Testis (tissue), 3 donors: ENCODE results near the gene LYPD4. TPM values are rescaled to one million over a fixed set of nuclear protein-coding genes. Genes with fewer than 3 reads are reported as not detected.

ENCODE experiments used
- DNase-seq: peaks from one replicate; pipeline ENCODE4 v3.0.0-alpha.2; 2019
- H3K27ac ChIP-seq, 2 donors: fragments of 200-600 bp; sonication (generic); one replicate each; pipeline ENCODE4 v1.5.1; 2019
- H3K27me3 ChIP-seq: fragments of 200-600 bp; sonication (generic); one replicate; pipeline ENCODE4 v1.5.1; 2019
- H3K36me3 ChIP-seq: fragments of 200-600 bp; sonication (generic); one replicate; pipeline ENCODE4 v1.5.1; 2017; ENCODE audit warnings: low read depth; ENCODE audit errors: missing control alignments
- H3K4me1 ChIP-seq: fragments of 200-600 bp; sonication (generic); one replicate; pipeline ENCODE4 v1.5.1; 2019
- H3K4me3 ChIP-seq, 2 donors: fragments of 200-600 bp; sonication (generic); one replicate each; pipeline ENCODE4 v1.5.1; 2017 to 2019
- H3K9me3 ChIP-seq: fragments of 200-600 bp; sonication (generic); one replicate; pipeline ENCODE4 v1.5.1; 2017
- CTCF ChIP-seq, 3 experiments: fragments of 450-650 bp in 2 of 3; fragments of 200-600 bp in 1 of 3; sonication (generic) in 1 of 3; IDR thresholded peaks; one replicate each; pipeline ENCODE4 v1.5.1; 2016 to 2019; ENCODE audit warnings: antibody characterized with exemption in 3 of 3, mild to moderate bottlenecking in 2 of 3, moderate library complexity in 1 of 3
- POLR2A ChIP-seq: fragments of 450-650 bp; IDR thresholded peaks from one replicate; pipeline ENCODE4 v1.6.1; 2017; ENCODE audit warnings: antibody characterized with exemption, mild to moderate bottlenecking, moderate library complexity
- whole genome bisulfite sequencing, 2 donors: methylation state at CpG; one replicate each; pipeline ENCODE4 v1.1.5; 2018; 5-methylcytosine and 5-hydroxymethylcytosine counted together
- intact Hi-C: fragments of 100-400 bp; cut with DNase I; formaldehyde crosslinking; loops from one replicate; pipeline ENCODE4 v1.15.1; 2023; ENCODE audit warnings: low total_unique reads
- polyA plus RNA-seq: library from polyadenylated mRNA; stranded (reverse); fragments of 350-450 nt; fragmentation: Illumina TruSeq; extraction: RNeasy Lipid Tissue Mini Kit (QIAGEN cat#74804); gene quantifications from one replicate; pipeline ENCODE4 v1.2.3, GENCODE V29; 2014; ENCODE audit warnings: low read depth, low replicate concordance; ENCODE audit not compliant: insufficient read depth
- total RNA-seq, 2 donors: library from RNA; depleted of rRNA; stranded (reverse); fragments of >200 nt; gene quantifications; one replicate each; pipeline ENCODE4 v1.2.3, GENCODE V29; 2016

The LYPD4 gene
- total and polyA plus RNA-seq, 3 donors from 2014 or later: 33.6 to 198 (median 68.4) TPM

DNA sequence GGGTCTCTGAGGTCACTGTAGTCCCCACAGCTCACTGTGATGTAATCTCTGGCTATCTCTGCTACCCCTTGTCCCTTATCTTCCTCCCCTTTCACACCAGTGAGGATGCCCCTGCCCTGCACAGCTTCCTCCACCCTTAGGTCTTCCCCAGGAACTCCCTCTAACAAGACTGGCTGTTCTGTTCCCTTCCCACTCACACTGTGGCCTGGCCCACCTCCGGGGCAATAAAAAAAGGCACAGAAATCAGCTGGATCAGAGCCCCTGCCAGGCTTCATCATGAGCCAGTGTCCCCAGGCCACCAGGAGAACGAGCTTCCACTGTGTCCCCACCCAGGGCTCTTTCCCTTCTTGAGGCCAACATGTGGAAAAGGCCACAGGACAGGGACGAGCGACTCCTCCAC is 43.5 kb downstream of the LYPD4 start:
- intact Hi-C loops: no loop called here
- no peak for DNase-seq
- no peak overlapping the region for H3K27ac ChIP-seq
- WGBS, 2 donors: 68 to 81% methylated on average over 4 of the region's 4 CpGs
- no peaks in the 10 kb centered on the region for H3K27me3 ChIP-seq
- no peaks in the 10 kb centered on the region for H3K4me1 ChIP-seq
- H3K9me3 ChIP-seq: no peaks in the 10 kb centered on the region
- no peaks in the 10 kb centered on the region for H3K36me3 ChIP-seq
- no peak overlapping the region for H3K4me3 ChIP-seq
- TF ChIP-seq POLR2A: no peak
- TF ChIP-seq CTCF (IDR thresholded peaks at IDR 0.05): no peak

- H3K27me3 ChIP-seq: no peaks in the 10 kb centered on the region
- no peaks in the 10 kb centered on the region for H3K4me1 ChIP-seq
- no peak overlapping the region for H3K27ac ChIP-seq
- no peaks in the 10 kb centered on the region for H3K36me3 ChIP-seq
- H3K9me3 ChIP-seq: no peaks in the 10 kb centered on the region
- no peak overlapping the region for H3K4me3 ChIP-seq
- intact Hi-C loops: no loop called here
- WGBS, 2 donors: 71 to 74% methylated on average over 9 of the region's 9 CpGs
- TF ChIP-seq CTCF (IDR thresholded peaks at IDR 0.05): no peak
- DNase-seq: no peak
Observed at GRCh38 chr19:41799444-41800000, 45.0 kb downstream of the LYPD4 start.

- Histone ChIP-seq H3K27ac (no peak overlapping the region), H3K36me3 (no peaks in the 10 kb centered on the region), H3K4me1 (no peaks in the 10 kb centered on the region), H3K4me3 (no peak overlapping the region), H3K9me3 (no peaks in the 10 kb centered on the region), H3K27me3 (no peaks in the 10 kb centered on the region)
- no peak for DNase-seq
- intact Hi-C loops: no loop called here
- TF ChIP-seq POLR2A: no peak
- TF ChIP-seq CTCF (IDR thresholded peaks at IDR 0.05): no peak
- 87 to 94% methylated on average over 1 of the region's 1 CpG for WGBS, 2 donors
Observed at GRCh38 chr19:41796901-41797300, 47.6 kb downstream of the LYPD4 start.

GRCh38 chr19:41796362-41796761 is 48.1 kb downstream of the LYPD4 start, which contains the start of gene CEACAM3:
Gene CEACAM3, plus strand, starts transcription at chr19:41796587. Its CDS starts 91 bp downstream, at chr19:41796678.
- no peak for DNase-seq
- H3K36me3 ChIP-seq: no peaks in the 10 kb centered on the region
- no peak within 1 kb of the TSS for H3K4me3 ChIP-seq
- no peaks in the 10 kb centered on the region for H3K4me1 ChIP-seq
- TF ChIP-seq POLR2A (no peak), CTCF (IDR thresholded peaks at IDR 0.05) (no peak)
- no peak within 1 kb of the TSS for H3K27ac ChIP-seq
- intact Hi-C loops: no loop called here
- no peaks in the 10 kb centered on the region for H3K9me3 ChIP-seq
- no peaks in the 10 kb centered on the region for H3K27me3 ChIP-seq

GRCh38 chr19:41795031-41795461 is 49.4 kb downstream of the LYPD4 start:
- Histone ChIP-seq H3K27ac (no peak overlapping the region), H3K9me3 (no peaks in the 10 kb centered on the region), H3K27me3 (no peaks in the 10 kb centered on the region), H3K4me1 (no peaks in the 10 kb centered on the region), H3K36me3 (no peaks in the 10 kb centered on the region), H3K4me3 (no peak overlapping the region)
- WGBS, 2 donors: 59 to 60% methylated on average over 5 of the region's 5 CpGs
- peak; percentile 73 for DNase-seq
- no peak for TF ChIP-seq POLR2A
- TF ChIP-seq CTCF (IDR thresholded peaks at IDR 0.05): peak; percentile 10 to 72 (median 45)
- intact Hi-C loops: no loop called here
